GM12872 (cell line): ENCODE measurements around the gene HMGN1.

Experiments
- TF ChIP-seq, protein P1 (sequence below): IDR thresholded peaks from 3 replicates; pipeline ENCODE4 v1.5.1; 2011; ENCODE audit warnings: low read depth, mild to moderate bottlenecking, low read length, moderate library complexity; ENCODE audit not compliant: insufficient read depth

Gene HMGN1

GRCh38 chr21:39312112-39313041 lies 36.5 kb downstream of the HMGN1 start:
- TF ChIP-seq, protein P1, sequence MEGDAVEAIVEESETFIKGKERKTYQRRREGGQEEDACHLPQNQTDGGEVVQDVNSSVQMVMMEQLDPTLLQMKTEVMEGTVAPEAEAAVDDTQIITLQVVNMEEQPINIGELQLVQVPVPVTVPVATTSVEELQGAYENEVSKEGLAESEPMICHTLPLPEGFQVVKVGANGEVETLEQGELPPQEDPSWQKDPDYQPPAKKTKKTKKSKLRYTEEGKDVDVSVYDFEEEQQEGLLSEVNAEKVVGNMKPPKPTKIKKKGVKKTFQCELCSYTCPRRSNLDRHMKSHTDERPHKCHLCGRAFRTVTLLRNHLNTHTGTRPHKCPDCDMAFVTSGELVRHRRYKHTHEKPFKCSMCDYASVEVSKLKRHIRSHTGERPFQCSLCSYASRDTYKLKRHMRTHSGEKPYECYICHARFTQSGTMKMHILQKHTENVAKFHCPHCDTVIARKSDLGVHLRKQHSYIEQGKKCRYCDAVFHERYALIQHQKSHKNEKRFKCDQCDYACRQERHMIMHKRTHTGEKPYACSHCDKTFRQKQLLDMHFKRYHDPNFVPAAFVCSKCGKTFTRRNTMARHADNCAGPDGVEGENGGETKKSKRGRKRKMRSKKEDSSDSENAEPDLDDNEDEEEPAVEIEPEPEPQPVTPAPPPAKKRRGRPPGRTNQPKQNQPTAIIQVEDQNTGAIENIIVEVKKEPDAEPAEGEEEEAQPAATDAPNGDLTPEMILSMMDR, result no peak

GRCh38 chr21:39311164-39311563 lies 37.7 kb downstream of the HMGN1 start:
- TF ChIP-seq, protein P1, result no peak

DNA sequence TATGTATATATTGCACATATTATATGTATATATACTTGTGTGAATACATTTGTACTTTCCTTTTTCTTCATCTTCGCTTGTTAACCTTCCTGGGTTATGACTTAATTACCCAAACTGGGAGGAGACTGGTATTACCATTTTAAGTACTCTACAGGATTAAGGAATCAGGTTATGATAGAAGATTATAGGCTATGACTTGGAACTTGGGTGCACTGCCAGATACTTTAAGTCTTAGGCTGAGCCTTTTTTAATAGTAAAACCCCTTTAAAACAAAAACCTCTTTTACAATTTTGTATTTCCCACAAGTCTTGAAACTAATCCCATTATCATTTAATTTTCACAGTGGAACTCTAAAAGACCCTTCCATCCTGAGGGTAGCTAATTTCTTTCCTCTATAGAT lies 41.4 kb downstream of the HMGN1 start:
- TF ChIP-seq, protein P1, result no peak

GRCh38 chr21:39300587-39300986 lies 48.3 kb downstream of the HMGN1 start:
- TF ChIP-seq, protein P1, result no peak

DNA sequence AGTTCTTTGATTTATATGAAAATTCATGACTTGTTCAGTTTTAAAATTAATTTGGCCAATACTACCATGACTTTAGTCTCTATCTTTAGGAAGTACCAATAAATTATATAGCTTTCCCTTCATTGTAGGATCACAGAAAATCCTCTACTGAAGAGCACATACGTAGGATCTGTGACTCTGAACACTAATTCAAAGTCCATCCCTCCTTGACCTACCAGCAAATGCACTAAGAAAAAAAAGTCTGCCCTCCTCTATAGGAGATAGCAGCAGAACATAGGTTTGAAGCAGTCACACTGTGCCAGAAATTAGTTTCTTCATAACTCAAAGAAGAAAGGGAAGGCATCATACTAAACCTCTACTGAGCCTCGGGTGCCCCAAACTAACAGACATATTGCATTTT lies 52.0 kb downstream of the HMGN1 start:
- TF ChIP-seq, protein P1, result no peak
